PC-3 (cell line): Measurements from ENCODE around the gene HEXB. TPM values are rescaled to one million over a fixed set of nuclear protein-coding genes. Genes with fewer than 3 reads are reported as not detected.

ENCODE experiments used
- ATAC-seq: fragments of 200-7000 bp; cut with Tn5 transposase; 2 replicates; pipeline ENCODE4 v1.9.1; 2020; ENCODE audit warnings: mild to moderate bottlenecking, moderate library complexity
- BruUV-seq: library from RNA; stranded (reverse); fragments of 400-500 nt; replicated peaks from 2 replicates; lab custom pipeline; 2021; lab: Mats Ljungman, UMichigan
- CTCF ChIA-PET: fragments of 300-600 bp; sonication (Branson Sonifier 250); formaldehyde crosslinking; loops from one replicate; lab custom pipeline; 2022; ENCODE audit warnings: antibody characterized with exemption; lab: Charles Lee
- POLR2A ChIA-PET: fragments of 300-600 bp; sonication (Branson Sonifier 250); formaldehyde crosslinking; loops from one replicate; lab custom pipeline; 2022; ENCODE audit warnings: antibody characterized with exemption; ENCODE audit not compliant: unreplicated experiment; lab: Charles Lee
- DNase-seq: peaks from one replicate; pipeline ENCODE4 v3.0.0-alpha.2; 2015
- H2AFZ ChIP-seq: fragments of 300-600 bp; sonication (generic); 2 replicates; pipeline ENCODE4 v1.6.0; 2016; ENCODE audit warnings: antibody characterized with exemption, low read length
- H3F3A ChIP-seq: fragments of 300-600 bp; sonication (generic); one replicate; pipeline ENCODE4 v1.6.0; 2017; ENCODE audit warnings: antibody characterized with exemption, low read length, control low read depth, mild to moderate bottlenecking; ENCODE audit not compliant: unreplicated experiment
- H3K27ac ChIP-seq: fragments of 300-600 bp; sonication (generic); 2 replicates; pipeline ENCODE4 v1.5.1; 2016; ENCODE audit warnings: mild to moderate bottlenecking, low read length
- H3K27me3 ChIP-seq: fragments of 300-600 bp; sonication (generic); 2 replicates; pipeline ENCODE4 v1.6.1; 2016; ENCODE audit warnings: low read length, mixed read lengths
- H3K36me3 ChIP-seq: fragments of 300-600 bp; sonication (generic); 2 replicates; pipeline ENCODE4 v1.6.1; 2016; ENCODE audit warnings: low read depth, mixed run types, low read length, mixed read lengths
- H3K4me1 ChIP-seq: fragments of 300-600 bp; sonication (generic); 2 replicates; pipeline ENCODE4 v1.5.1; 2016; ENCODE audit warnings: low read length; ENCODE audit not compliant: insufficient read depth
- H3K4me2 ChIP-seq: fragments of 300-600 bp; sonication (generic); 2 replicates; pipeline ENCODE4 v1.6.0; 2016; ENCODE audit warnings: low read length
- H3K4me3 ChIP-seq: fragments of 300-600 bp; sonication (generic); 2 replicates; pipeline ENCODE4 v1.5.1; 2016; ENCODE audit warnings: mild to moderate bottlenecking, low read length, mixed read lengths
- H3K79me2 ChIP-seq: fragments of 300-600 bp; sonication (generic); 2 replicates; pipeline ENCODE4 v1.6.1; 2017; ENCODE audit warnings: low read length, mixed read lengths
- H3K9ac ChIP-seq: fragments of 300-600 bp; sonication (generic); 2 replicates; pipeline ENCODE4 v1.6.0; 2016; ENCODE audit warnings: mild to moderate bottlenecking, low read length
- H3K9me2 ChIP-seq: fragments of 300-600 bp; sonication (generic); replicated peaks from 2 replicates; pipeline ENCODE4 v1.6.1; 2016; ENCODE audit warnings: mixed run types, low read length, mixed read lengths
- H3K9me3 ChIP-seq: fragments of 300-600 bp; sonication (generic); 2 replicates; pipeline ENCODE4 v1.6.1; 2016; ENCODE audit warnings: low read length, mixed read lengths
- H4K20me1 ChIP-seq: fragments of 300-600 bp; sonication (generic); 2 replicates; pipeline ENCODE4 v1.6.1; 2016; ENCODE audit warnings: low read length, mixed read lengths
- EZH2 ChIP-seq: fragments of 300-600 bp; sonication (generic); IDR thresholded peaks from one replicate; pipeline ENCODE4 v1.6.1; 2017; ENCODE audit warnings: antibody characterized with exemption, mild to moderate bottlenecking, low read length; ENCODE audit not compliant: unreplicated experiment
- EZH2phosphoT487 ChIP-seq: fragments of 300-600 bp; sonication (generic); IDR thresholded peaks from 2 replicates; pipeline ENCODE4 v1.6.1; 2018; ENCODE audit warnings: mild to moderate bottlenecking, antibody characterized with exemption, low read length, borderline replicate concordance
- intact Hi-C: fragments of 100-400 bp; cut with micrococcal nuclease; formaldehyde crosslinking; loops from 2 replicates; pipeline ENCODE4 v1.9.0; 2023
- total RNA-seq: library from RNA; depleted of rRNA; stranded (reverse); fragments of >200 nt; gene quantifications from 2 replicates; pipeline ENCODE4 v1.2.3, GENCODE V29; 2014
- TF ChIP-seq, protein P1 (sequence below): fragments of 300-600 bp; sonication (generic); conservative IDR thresholded peaks from 2 replicates; pipeline ENCODE4 v1.5.1; 2017; ENCODE audit warnings: antibody characterized with exemption, low read depth, mild to moderate bottlenecking, low read length

The HEXB gene
- total RNA-seq, 1 experiment from 2014 or later = 91.5 TPM

- DNase-seq (no peak), ATAC-seq (no peak)
- Histone ChIP-seq H3K27me3 (no peaks in the 10 kb centered on the region), H3K9ac (no peak overlapping the region), H3K9me3 (no peaks in the 10 kb centered on the region), H3K36me3 (no peaks in the 10 kb centered on the region), H2AFZ (no peak overlapping the region), H3K4me1 (no peaks in the 10 kb centered on the region), H4K20me1 (no peaks in the 10 kb centered on the region), H3K4me2 (no peak overlapping the region), H3K27ac (no peak overlapping the region), H3K79me2 (no peaks in the 10 kb centered on the region), H3F3A (no peaks in the 10 kb centered on the region), H3K9me2 (no peaks in the 10 kb centered on the region), H3K4me3 (no peak overlapping the region)
- CTCF ChIA-PET = no interaction called here
- intact Hi-C loops = no loop called here
- POLR2A ChIA-PET = no interaction called here
- no TSS peak for BruUV-seq
- TF ChIP-seq EZH2 = no peak
- TF ChIP-seq, protein P1, sequence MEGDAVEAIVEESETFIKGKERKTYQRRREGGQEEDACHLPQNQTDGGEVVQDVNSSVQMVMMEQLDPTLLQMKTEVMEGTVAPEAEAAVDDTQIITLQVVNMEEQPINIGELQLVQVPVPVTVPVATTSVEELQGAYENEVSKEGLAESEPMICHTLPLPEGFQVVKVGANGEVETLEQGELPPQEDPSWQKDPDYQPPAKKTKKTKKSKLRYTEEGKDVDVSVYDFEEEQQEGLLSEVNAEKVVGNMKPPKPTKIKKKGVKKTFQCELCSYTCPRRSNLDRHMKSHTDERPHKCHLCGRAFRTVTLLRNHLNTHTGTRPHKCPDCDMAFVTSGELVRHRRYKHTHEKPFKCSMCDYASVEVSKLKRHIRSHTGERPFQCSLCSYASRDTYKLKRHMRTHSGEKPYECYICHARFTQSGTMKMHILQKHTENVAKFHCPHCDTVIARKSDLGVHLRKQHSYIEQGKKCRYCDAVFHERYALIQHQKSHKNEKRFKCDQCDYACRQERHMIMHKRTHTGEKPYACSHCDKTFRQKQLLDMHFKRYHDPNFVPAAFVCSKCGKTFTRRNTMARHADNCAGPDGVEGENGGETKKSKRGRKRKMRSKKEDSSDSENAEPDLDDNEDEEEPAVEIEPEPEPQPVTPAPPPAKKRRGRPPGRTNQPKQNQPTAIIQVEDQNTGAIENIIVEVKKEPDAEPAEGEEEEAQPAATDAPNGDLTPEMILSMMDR = no peak
- no peak for TF ChIP-seq EZH2phosphoT487
Measured at GRCh38 chr5:74665816-74666215, 19.2 kb upstream of the HEXB start.

- Histone ChIP-seq H4K20me1 (no peaks in the 10 kb centered on the region), H3K9ac (no peak overlapping the region), H3K9me2 (no peaks in the 10 kb centered on the region), H3K4me2 (no peak overlapping the region), H3K4me1 (no peaks in the 10 kb centered on the region), H3F3A (no peaks in the 10 kb centered on the region), H3K27me3 (no peaks in the 10 kb centered on the region), H2AFZ (no peak overlapping the region), H3K36me3 (no peaks in the 10 kb centered on the region), H3K4me3 (no peak overlapping the region), H3K9me3 (no peaks in the 10 kb centered on the region), H3K79me2 (no peaks in the 10 kb centered on the region), H3K27ac (no peak overlapping the region)
- no peak for DNase-seq
- no TSS peak for BruUV-seq
- TF ChIP-seq EZH2phosphoT487 (no peak), EZH2 (no peak)
- TF ChIP-seq, protein P1 = no peak
- ATAC-seq = no peak
- POLR2A ChIA-PET = no interaction called here
- intact Hi-C loops = no loop called here
- CTCF ChIA-PET = no interaction called here
Measured at GRCh38 chr5:74667396-74667795, 17.6 kb upstream of the HEXB start.

DNA sequence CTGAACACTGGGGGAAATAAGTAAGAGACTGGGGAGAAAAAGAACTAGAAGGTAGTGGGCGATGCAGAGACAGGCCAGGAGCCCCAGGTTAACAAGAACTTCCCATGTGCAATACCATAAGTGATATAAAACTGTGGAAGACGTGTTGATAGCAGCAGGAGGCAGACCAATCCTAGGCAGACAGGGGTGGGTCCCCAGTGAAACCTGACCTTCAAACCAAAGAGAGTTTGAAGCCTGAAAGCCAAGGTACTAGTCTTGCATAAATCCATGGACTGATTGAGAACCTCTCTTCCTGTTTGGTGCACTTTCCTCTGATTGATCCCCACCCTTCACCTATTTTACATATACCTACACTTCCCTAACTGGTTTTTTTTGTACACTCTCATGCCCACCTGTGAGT, 15.2 kb upstream of the HEXB start:
- H3K79me2 ChIP-seq = no peaks in the 10 kb centered on the region
- no peak overlapping the region for H3K4me2 ChIP-seq
- ChIA-PET CTCF (no interaction called here), POLR2A (no interaction called here)
- H4K20me1 ChIP-seq = no peaks in the 10 kb centered on the region
- no peaks in the 10 kb centered on the region for H3K36me3 ChIP-seq
- no TSS peak for BruUV-seq
- H3K9ac ChIP-seq = no peak overlapping the region
- H3K9me2 ChIP-seq = no peaks in the 10 kb centered on the region
- no peaks in the 10 kb centered on the region for H3F3A ChIP-seq
- H3K4me1 ChIP-seq = no peaks in the 10 kb centered on the region
- TF ChIP-seq, protein P1 = no peak
- TF ChIP-seq EZH2phosphoT487 (no peak), EZH2 (no peak)
- no peak for ATAC-seq
- no peak overlapping the region for H3K27ac ChIP-seq
- no peaks in the 10 kb centered on the region for H3K27me3 ChIP-seq
- no peak for DNase-seq
- no peak overlapping the region for H2AFZ ChIP-seq
- no peak overlapping the region for H3K4me3 ChIP-seq
- no peaks in the 10 kb centered on the region for H3K9me3 ChIP-seq
- intact Hi-C loops = loop anchor here (5.0 to 10.0 kb wide), 3 partner anchors 232 to 1585 kb away; no protein-coding TSS in a partner anchor
